Mesothelial cell of epicardium (in vitro differentiated cells): ENCODE results near the gene COL26A1. TPM values are rescaled to one million over a fixed set of nuclear protein-coding genes. Genes with fewer than 3 reads are reported as not detected.
A peak's percentile ranks its signal among the peaks of the same experiment; 100 is the strongest.

Source experiments
- DNase-seq, 2 experiments: peaks; one replicate each; pipeline ENCODE4 v3.0.0; 2021; ENCODE audit warnings: low spot score in 2 of 2; ENCODE audit not compliant: unreplicated experiment in 2 of 2
- H3K27ac Mint-ChIP-seq: 2 replicates; pipeline ENCODE4 v1.8.0; 2021; ENCODE audit warnings: mixed read lengths
- H3K27me3 Mint-ChIP-seq: 2 replicates; pipeline ENCODE4 v1.8.0; 2021; ENCODE audit warnings: low read depth, mixed read lengths
- H3K36me3 Mint-ChIP-seq: 2 replicates; pipeline ENCODE4 v1.8.0; 2021; ENCODE audit warnings: mixed read lengths
- H3K4me1 Mint-ChIP-seq: 2 replicates; pipeline ENCODE4 v1.8.0; 2021; ENCODE audit warnings: mixed read lengths
- H3K4me3 Mint-ChIP-seq: 2 replicates; pipeline ENCODE4 v1.8.0; 2021; ENCODE audit warnings: mild to moderate bottlenecking, moderate library complexity, mixed read lengths
- H3K9me3 Mint-ChIP-seq: 2 replicates; pipeline ENCODE4 v1.8.0; 2021; ENCODE audit warnings: mixed read lengths
- CTCF ChIP-seq: fragments of 200-600 bp; sonication (generic); IDR thresholded peaks from one replicate; pipeline ENCODE4 v1.5.0; 2021; ENCODE audit warnings: antibody characterized with exemption; ENCODE audit not compliant: unreplicated experiment
- total RNA-seq: library from RNA; stranded (reverse); gene quantifications from 3 replicates; pipeline ENCODE4 v1.2.1, GENCODE V29; 2021

Gene COL26A1
- total RNA-seq, 1 donor from 2014 or later: 105 TPM

DNA sequence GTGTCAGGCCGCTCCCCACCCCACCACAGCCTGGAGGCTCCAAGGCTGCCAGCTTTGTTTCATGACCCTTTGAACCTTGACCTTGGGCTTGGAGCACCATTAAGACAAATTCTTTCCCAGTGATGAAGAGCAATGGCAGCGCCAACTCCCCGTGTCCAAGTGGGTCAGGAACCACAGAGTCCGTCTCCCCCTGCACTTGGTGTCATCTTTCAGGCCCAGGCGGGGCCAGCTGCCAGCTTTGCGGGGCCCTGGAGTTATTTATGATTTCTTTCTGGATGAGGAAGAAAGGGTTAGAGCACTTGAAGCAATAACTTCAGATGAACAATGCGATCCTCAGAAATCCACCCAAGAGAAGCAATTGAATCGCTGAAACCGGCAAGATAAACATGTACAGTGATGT, 155.7 kb downstream of the COL26A1 start:
- Mint-ChIP-seq H3K4me1 (peaks cover 16% of the 10 kb centered on the region), H3K36me3 (peaks cover 12% of the 10 kb centered on the region), H3K27ac (peak overlapping the region; percentile 70), H3K4me3 (no peak overlapping the region), H3K9me3 (peaks cover 5% of the 10 kb centered on the region), H3K27me3 (no peaks in the 10 kb centered on the region)
- TF ChIP-seq CTCF: no peak
- no peak for DNase-seq

DNA sequence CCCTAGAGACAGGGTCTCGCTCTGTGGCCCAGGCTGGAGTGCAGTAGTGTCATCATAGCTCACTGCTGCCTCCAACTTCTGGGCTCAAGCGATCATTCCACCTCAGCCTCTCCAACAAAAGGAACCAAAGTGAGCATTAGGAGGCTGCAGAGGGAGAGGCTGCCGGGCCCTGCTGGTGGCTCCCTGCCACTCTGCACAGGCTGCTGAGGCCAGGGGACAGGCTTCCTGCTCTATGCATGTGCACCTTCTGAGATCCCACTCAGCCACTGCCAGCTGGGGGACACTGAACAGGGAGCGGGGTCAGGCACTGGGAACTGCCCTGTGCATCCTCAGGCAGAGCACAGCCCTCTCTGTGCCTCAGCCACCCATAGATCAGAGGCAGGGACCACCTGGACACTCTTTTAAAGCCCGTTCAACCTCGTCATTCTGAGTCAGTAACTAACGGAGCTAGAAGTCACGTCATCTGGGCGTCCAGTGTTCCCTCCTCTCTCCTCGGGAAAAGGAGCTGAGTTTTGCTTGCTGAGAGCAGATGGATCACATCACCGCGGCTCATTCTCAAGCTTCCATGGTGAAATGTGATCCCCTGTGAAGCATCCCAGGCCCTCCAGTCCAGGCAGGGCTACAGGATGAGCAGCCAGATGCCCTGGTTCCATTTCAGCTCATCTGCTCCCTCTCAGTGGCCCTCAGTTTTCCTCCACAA, 156.8 kb downstream of the COL26A1 start:
- H3K9me3 Mint-ChIP-seq: peaks cover 11% of the 10 kb centered on the region
- no peaks in the 10 kb centered on the region for H3K27me3 Mint-ChIP-seq
- no peak overlapping the region for H3K4me3 Mint-ChIP-seq
- H3K4me1 Mint-ChIP-seq: peaks cover 16% of the 10 kb centered on the region
- H3K27ac Mint-ChIP-seq: no peak overlapping the region
- no peak for TF ChIP-seq CTCF
- DNase-seq: no peak
- H3K36me3 Mint-ChIP-seq: peaks cover 19% of the 10 kb centered on the region

DNA sequence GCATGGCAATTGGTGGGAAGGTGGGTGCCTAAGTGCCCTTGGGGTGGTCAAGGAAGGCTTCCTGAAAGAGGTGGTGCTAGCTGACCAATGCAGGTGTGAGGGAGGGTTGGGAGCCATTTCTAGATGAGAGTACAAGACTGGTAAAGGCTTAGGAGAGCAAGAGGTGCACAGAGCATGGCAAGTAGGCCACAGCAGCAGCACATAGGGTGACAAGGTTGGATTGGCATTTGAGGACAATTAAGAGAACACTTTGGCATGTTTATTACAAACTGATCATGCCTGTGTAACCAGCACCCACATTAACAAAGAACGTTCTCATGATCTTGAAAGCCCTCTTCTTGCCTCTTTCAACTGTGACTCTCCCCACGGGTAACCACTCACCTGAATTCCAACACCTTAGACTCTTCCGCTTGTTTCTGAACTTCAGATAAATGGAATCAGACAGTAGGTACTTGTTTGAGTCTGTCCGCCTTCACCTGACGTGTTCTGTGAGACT, 158.8 kb downstream of the COL26A1 start:
- H3K27ac Mint-ChIP-seq: no peak overlapping the region
- H3K4me1 Mint-ChIP-seq: peaks cover 15% of the 10 kb centered on the region
- no peak overlapping the region for H3K4me3 Mint-ChIP-seq
- peaks cover 24% of the 10 kb centered on the region for H3K36me3 Mint-ChIP-seq
- no peak for TF ChIP-seq CTCF
- H3K9me3 Mint-ChIP-seq: peaks cover 15% of the 10 kb centered on the region
- no peaks in the 10 kb centered on the region for H3K27me3 Mint-ChIP-seq
- DNase-seq: no peak

- no peak for DNase-seq
- Mint-ChIP-seq H3K27ac (no peak overlapping the region), H3K4me3 (no peak overlapping the region), H3K27me3 (no peaks in the 10 kb centered on the region), H3K4me1 (peaks cover 13% of the 10 kb centered on the region), H3K9me3 (peaks cover 15% of the 10 kb centered on the region), H3K36me3 (peaks cover 29% of the 10 kb centered on the region)
- TF ChIP-seq CTCF: no peak
Observed at GRCh38 chr7:101522021-101522420, 159.3 kb downstream of the COL26A1 start.

- H3K9me3 Mint-ChIP-seq: peaks cover 17% of the 10 kb centered on the region
- no peak for TF ChIP-seq CTCF
- peaks cover 4% of the 10 kb centered on the region for H3K4me1 Mint-ChIP-seq
- no peak overlapping the region for H3K4me3 Mint-ChIP-seq
- DNase-seq: no peak
- H3K27ac Mint-ChIP-seq: no peak overlapping the region
- no peaks in the 10 kb centered on the region for H3K27me3 Mint-ChIP-seq
- peaks cover 25% of the 10 kb centered on the region for H3K36me3 Mint-ChIP-seq
Observed at GRCh38 chr7:101527844-101528667, 165.4 kb downstream of the COL26A1 start.
